Kidney (tissue), 14 donors: ENCODE measurements around the gene NEDD4L. TPM values are rescaled to one million over a fixed set of nuclear protein-coding genes. Genes with fewer than 3 reads are reported as not detected.

Source experiments
- DNase-seq, 5 donors: peaks; one replicate each; pipeline ENCODE4 v3.0.0-alpha.2; 2013 to 2020
- FAIRE-seq: peaks from 2 replicates; lab custom pipeline; 2012; peaks lifted over from hg19 to GRCh38; lab: Jason Lieb, UNC
- H3K27ac ChIP-seq, 2 donors: one replicate each; pipeline ENCODE4 v1.7.0; 2013; ENCODE audit warnings: low read depth in 2 of 2, low read length in 2 of 2, inconsistent platforms in 1 of 2
- H3K27me3 ChIP-seq: one replicate; pipeline ENCODE4 v1.7.1; 2013; ENCODE audit warnings: low read length, inconsistent platforms; ENCODE audit not compliant: control insufficient read depth, insufficient read depth
- H3K36me3 ChIP-seq, 3 donors: one replicate each; pipeline versions ENCODE4 v1.7.0 to v1.7.1; 2013; ENCODE audit warnings: low read length in 3 of 3, control low read depth in 1 of 3, inconsistent platforms in 1 of 3; ENCODE audit not compliant: insufficient read depth in 3 of 3, control insufficient read depth in 2 of 3
- H3K4me1 ChIP-seq, 3 donors: one replicate each; pipeline versions ENCODE4 v1.7.0 to v1.7.1; 2013; ENCODE audit warnings: low read length in 3 of 3, inconsistent platforms in 1 of 3, low read depth in 1 of 3; ENCODE audit not compliant: control insufficient read depth in 2 of 3, insufficient read depth in 2 of 3
- H3K4me3 ChIP-seq, 3 donors: one replicate each; pipeline versions ENCODE4 v1.7.0 to v1.8.1; 2013; ENCODE audit warnings: low read length in 3 of 3, control low read depth in 1 of 3, inconsistent platforms in 1 of 3
- H3K9ac ChIP-seq, 3 donors: one replicate each; pipeline versions ENCODE4 v1.7.0 to v1.7.1; 2013; ENCODE audit warnings: low read length in 3 of 3, control low read depth in 1 of 3, inconsistent platforms in 1 of 3
- H3K9me3 ChIP-seq, 3 donors: one replicate each; pipeline versions ENCODE4 v1.7.0 to v1.7.1; 2013; ENCODE audit warnings: low read length in 3 of 3, control low read depth in 1 of 3, inconsistent platforms in 1 of 3; ENCODE audit not compliant: control insufficient read depth in 2 of 3, insufficient read depth in 1 of 3
- intact Hi-C: fragments of 100-400 bp; cut with DNase I; formaldehyde crosslinking; loops from one replicate; pipeline ENCODE4 v1.11.1; 2022
- polyA plus RNA-seq: library from polyadenylated mRNA; stranded (reverse); fragments of 350-450 nt; fragmentation: Illumina TruSeq; extraction: RNeasy Lipid Tissue Mini Kit (QIAGEN cat#74804); gene quantifications from one replicate; pipeline ENCODE4 v1.2.3, GENCODE V29; 2014; ENCODE audit warnings: low read depth, low replicate concordance; ENCODE audit not compliant: insufficient read depth
- total RNA-seq: library from RNA; stranded (reverse); fragmentation: NEBNext Ultra II Directional; extraction: Animal tissue kit (Norgen Biotek cat#: 25700); gene quantifications from one replicate; pipeline ENCODE4 v1.2.1, GENCODE V29; 2021
- TF ChIP-seq, protein P1 (sequence below): IDR thresholded peaks from 3 replicates; pipeline ENCODE4 v1.5.1; 2012; ENCODE audit warnings: mild to moderate bottlenecking, moderate library complexity, borderline replicate concordance; ENCODE audit not compliant: insufficient read depth; ENCODE audit errors: extremely low read depth
- donor health status: control.
- donor health status: control.
- donor health status: control.
- donor health status: control.
- donor health status: control.
- donor health status: DM: yes; HTN: yes; CAD: no.
- donor health status: Normal renal cell carcinoma (clear cell type).

The NEDD4L gene
- total and polyA plus RNA-seq, 2 donors from 2014 or later, result 90.8 to 95.7 TPM

DNA sequence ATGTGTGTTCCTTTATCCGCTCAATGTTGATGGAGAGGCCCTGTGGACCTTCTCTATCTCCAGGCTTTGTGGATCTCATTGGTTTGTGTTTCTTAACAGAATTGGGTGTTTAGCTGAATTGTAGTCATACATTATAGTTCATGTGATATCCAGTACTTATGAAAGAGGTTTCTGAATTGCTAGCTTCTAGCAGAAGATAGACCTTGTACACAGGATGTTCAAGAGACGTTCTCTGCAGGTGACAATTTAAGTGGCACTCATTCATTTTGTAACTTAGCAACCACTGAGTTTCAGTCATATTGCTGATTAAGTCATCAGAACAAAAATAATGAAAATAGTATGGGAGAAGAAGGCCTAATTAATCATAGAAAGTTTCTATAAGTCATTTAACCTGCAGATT is 305.6 kb downstream of the NEDD4L start:
- H3K36me3 ChIP-seq, result peaks cover 4 to 54% (median 33%) of the 10 kb centered on the region in 3 donors
- intact Hi-C loops, result no loop called here
- no peak for DNase-seq
- TF ChIP-seq, protein P1, sequence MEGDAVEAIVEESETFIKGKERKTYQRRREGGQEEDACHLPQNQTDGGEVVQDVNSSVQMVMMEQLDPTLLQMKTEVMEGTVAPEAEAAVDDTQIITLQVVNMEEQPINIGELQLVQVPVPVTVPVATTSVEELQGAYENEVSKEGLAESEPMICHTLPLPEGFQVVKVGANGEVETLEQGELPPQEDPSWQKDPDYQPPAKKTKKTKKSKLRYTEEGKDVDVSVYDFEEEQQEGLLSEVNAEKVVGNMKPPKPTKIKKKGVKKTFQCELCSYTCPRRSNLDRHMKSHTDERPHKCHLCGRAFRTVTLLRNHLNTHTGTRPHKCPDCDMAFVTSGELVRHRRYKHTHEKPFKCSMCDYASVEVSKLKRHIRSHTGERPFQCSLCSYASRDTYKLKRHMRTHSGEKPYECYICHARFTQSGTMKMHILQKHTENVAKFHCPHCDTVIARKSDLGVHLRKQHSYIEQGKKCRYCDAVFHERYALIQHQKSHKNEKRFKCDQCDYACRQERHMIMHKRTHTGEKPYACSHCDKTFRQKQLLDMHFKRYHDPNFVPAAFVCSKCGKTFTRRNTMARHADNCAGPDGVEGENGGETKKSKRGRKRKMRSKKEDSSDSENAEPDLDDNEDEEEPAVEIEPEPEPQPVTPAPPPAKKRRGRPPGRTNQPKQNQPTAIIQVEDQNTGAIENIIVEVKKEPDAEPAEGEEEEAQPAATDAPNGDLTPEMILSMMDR, result no peak
- no peak overlapping the region for H3K9ac ChIP-seq
- H3K4me3 ChIP-seq, result no peak overlapping the region
- no peak overlapping the region for H3K27ac ChIP-seq
- H3K27me3 ChIP-seq, result no peaks in the 10 kb centered on the region
- no peaks in the 10 kb centered on the region for H3K9me3 ChIP-seq
- H3K4me1 ChIP-seq, result peaks cover 0 to 2% (median 0%) of the 10 kb centered on the region in 3 donors
- FAIRE-seq, result no peak

DNA sequence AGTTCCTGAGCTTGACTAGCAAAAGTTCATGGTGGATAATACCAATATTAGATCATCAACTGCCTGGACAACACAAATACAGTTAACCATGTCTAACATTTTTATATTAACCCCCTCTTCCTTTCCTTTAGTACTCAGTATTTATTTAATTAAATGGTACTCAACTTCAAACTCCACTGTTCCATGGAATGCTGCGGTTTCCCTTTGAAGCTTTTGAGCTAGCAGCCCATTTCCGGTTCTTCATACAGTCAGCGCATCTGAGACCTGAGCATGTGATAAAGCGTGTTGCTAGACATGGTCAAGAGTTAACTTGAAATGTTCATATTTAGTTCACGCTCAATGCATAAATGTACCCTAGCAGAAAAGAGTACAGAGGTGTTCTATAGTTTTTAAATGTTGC is 306.5 kb downstream of the NEDD4L start:
- no peak overlapping the region for H3K9ac ChIP-seq
- no peaks in the 10 kb centered on the region for H3K27me3 ChIP-seq
- intact Hi-C loops, result no loop called here
- H3K4me1 ChIP-seq, result peaks cover 0 to 2% (median 0%) of the 10 kb centered on the region in 3 donors
- H3K36me3 ChIP-seq, result peaks cover 4 to 56% (median 39%) of the 10 kb centered on the region in 3 donors
- H3K9me3 ChIP-seq, result no peaks in the 10 kb centered on the region
- DNase-seq (no peak), FAIRE-seq (no peak)
- no peak overlapping the region for H3K27ac ChIP-seq
- TF ChIP-seq, protein P1, result no peak
- no peak overlapping the region for H3K4me3 ChIP-seq

DNA sequence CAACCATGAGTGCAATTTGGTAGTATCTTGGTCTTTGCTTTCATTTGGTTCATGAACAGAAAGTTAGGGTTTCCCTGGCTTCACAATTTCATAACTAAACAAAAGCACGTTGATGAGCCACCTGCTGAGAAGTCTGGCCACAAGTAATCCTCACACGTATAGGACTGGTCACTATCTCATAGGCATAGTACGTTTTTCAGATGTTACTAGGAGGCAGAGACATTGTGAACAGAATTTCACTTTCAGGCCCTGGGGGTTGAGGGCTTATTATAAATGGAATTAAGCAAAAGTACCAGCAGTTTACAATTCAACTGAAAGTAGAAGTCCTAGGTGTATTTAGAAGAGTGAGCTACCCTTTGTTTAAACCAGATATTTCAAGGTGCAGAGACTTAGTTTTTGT is 307.8 kb downstream of the NEDD4L start:
- TF ChIP-seq, protein P1, result no peak
- no peak overlapping the region for H3K27ac ChIP-seq
- no peak for DNase-seq
- H3K36me3 ChIP-seq, result peaks cover 4 to 62% (median 39%) of the 10 kb centered on the region in 3 donors
- no peak overlapping the region for H3K9ac ChIP-seq
- H3K9me3 ChIP-seq, result no peaks in the 10 kb centered on the region
- FAIRE-seq, result no peak
- intact Hi-C loops, result no loop called here
- H3K27me3 ChIP-seq, result no peaks in the 10 kb centered on the region
- H3K4me3 ChIP-seq, result no peak overlapping the region
- H3K4me1 ChIP-seq, result peaks cover 0 to 2% (median 0%) of the 10 kb centered on the region in 3 donors

DNA sequence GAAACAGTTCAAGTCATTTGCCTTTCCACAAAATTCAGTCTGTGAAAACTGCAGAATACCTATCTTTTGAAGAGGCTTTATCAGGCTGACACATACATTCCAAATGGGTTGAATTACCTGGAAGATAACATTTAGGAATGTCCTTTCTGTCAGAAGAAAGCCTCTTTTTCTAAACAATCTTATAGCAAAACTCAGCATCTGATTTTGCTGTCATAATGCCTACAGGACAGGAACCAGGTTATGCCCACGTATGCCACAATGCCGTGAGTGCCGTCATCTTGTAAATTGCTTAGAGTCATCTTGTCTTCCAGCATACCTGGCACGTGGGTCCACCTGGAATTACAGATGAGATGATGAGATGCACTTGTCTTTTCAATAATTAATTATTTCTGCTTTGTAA is 309.6 kb downstream of the NEDD4L start:
- H3K4me3 ChIP-seq, result no peak overlapping the region
- no peak overlapping the region for H3K27ac ChIP-seq
- TF ChIP-seq, protein P1, result no peak
- FAIRE-seq (no peak), DNase-seq (no peak)
- no peaks in the 10 kb centered on the region for H3K9me3 ChIP-seq
- intact Hi-C loops, result no loop called here
- no peaks in the 10 kb centered on the region for H3K27me3 ChIP-seq
- H3K9ac ChIP-seq, result no peak overlapping the region
- no peaks in the 10 kb centered on the region for H3K4me1 ChIP-seq
- H3K36me3 ChIP-seq, result peaks cover 4 to 69% (median 44%) of the 10 kb centered on the region in 3 donors
